HFFc6 (cell line): ENCODE data around the gene DPYD. TPM values are rescaled to one million over a fixed set of nuclear protein-coding genes. Genes with fewer than 3 reads are reported as not detected.

Source experiments
- DNase-seq: peaks from one replicate; pipeline ENCODE4 v3.0.0-alpha.2; 2018
- H3K27ac Mint-ChIP-seq: 2 replicates; pipeline ENCODE4 v1.8.0; 2020; ENCODE audit warnings: mild to moderate bottlenecking, mixed read lengths
- H3K27me3 Mint-ChIP-seq: 2 replicates; pipeline ENCODE4 v1.8.0; 2021; ENCODE audit warnings: mild to moderate bottlenecking, moderate library complexity, mixed read lengths; ENCODE audit not compliant: insufficient read depth
- H3K36me3 Mint-ChIP-seq: 2 replicates; pipeline ENCODE4 v1.8.0; 2021; ENCODE audit warnings: low read depth, mixed read lengths
- H3K4me1 Mint-ChIP-seq: 2 replicates; pipeline ENCODE4 v1.8.0; 2020; ENCODE audit warnings: low read depth, mixed read lengths
- H3K4me3 Mint-ChIP-seq: 2 replicates; pipeline ENCODE4 v1.8.0; 2020; ENCODE audit warnings: mild to moderate bottlenecking, moderate library complexity, mixed read lengths
- H3K9me3 Mint-ChIP-seq: 2 replicates; pipeline ENCODE4 v1.8.0; 2020; ENCODE audit warnings: mild to moderate bottlenecking, mixed read lengths
- total RNA-seq, 6 experiments: library from RNA; stranded (reverse); fragmentation: NEBNext Ultra II Directional; extraction: Animal tissue kit (Norgen Biotek cat#: 25700); gene quantifications; 2 replicates in 1 of 6; 3 replicates in 5 of 6; pipeline ENCODE4 v1.2.3, GENCODE V29; 2021
- TF ChIP-seq, protein P1 (sequence below): fragments of 200-600 bp; sonication (generic); IDR thresholded peaks from 2 replicates; pipeline ENCODE4 v1.5.0; 2021; ENCODE audit warnings: antibody characterized with exemption, mild to moderate bottlenecking

The DPYD gene
- total RNA-seq, 6 experiments from 2014 or later: 37.0 to 77.8 (median 67.9) TPM

DNA sequence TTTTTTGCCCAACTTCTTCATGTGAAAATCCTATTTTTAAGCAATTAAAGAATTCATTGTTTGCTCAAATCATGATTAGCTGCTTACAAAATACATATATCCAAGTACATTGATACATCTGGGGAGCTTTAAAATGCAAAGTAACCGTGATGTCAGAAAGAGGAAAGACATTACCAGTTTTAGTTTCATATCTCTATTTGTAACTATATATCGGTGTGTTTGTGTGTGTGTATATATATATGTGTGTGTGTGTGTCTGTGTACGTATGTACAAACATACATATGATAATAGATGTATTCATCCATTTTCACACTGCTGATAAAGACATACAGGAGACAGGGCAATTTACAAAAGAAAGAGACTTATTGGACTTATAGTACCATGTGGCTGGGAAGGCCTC lies 310.1 kb downstream of the DPYD start:
- Mint-ChIP-seq H3K36me3 (peaks cover 5% of the 10 kb centered on the region; the same call in 1 of the 2 replicates), H3K27me3 (no peaks in the 10 kb centered on the region; the same call in 1 of the 2 replicates), H3K9me3 (no peaks in the 10 kb centered on the region), H3K27ac (no peak overlapping the region), H3K4me3 (no peak overlapping the region), H3K4me1 (no peaks in the 10 kb centered on the region)
- DNase-seq: no peak
- TF ChIP-seq, protein P1, sequence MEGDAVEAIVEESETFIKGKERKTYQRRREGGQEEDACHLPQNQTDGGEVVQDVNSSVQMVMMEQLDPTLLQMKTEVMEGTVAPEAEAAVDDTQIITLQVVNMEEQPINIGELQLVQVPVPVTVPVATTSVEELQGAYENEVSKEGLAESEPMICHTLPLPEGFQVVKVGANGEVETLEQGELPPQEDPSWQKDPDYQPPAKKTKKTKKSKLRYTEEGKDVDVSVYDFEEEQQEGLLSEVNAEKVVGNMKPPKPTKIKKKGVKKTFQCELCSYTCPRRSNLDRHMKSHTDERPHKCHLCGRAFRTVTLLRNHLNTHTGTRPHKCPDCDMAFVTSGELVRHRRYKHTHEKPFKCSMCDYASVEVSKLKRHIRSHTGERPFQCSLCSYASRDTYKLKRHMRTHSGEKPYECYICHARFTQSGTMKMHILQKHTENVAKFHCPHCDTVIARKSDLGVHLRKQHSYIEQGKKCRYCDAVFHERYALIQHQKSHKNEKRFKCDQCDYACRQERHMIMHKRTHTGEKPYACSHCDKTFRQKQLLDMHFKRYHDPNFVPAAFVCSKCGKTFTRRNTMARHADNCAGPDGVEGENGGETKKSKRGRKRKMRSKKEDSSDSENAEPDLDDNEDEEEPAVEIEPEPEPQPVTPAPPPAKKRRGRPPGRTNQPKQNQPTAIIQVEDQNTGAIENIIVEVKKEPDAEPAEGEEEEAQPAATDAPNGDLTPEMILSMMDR: no peak

DNA sequence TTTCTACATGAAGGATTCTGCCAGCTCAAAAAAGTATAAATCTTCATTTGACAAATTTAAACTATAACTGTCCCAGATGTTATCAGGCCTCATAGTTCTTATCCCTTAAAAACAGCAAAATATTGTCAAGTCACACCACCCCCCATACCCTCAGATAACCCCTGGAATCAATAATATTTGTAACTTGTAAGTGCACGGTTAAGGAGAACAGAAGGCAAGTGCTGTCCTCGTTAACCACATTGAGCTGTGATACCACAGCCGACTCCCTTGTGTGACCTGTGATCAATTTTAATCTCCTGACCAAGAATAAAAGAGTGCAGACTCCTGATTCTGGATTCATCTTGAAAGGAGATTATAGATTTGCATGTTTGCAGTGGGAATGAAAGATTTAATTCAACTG lies 310.7 kb downstream of the DPYD start:
- no peak overlapping the region for H3K4me3 Mint-ChIP-seq
- H3K4me1 Mint-ChIP-seq: no peaks in the 10 kb centered on the region
- no peaks in the 10 kb centered on the region; the same call in 1 of the 2 replicates for H3K27me3 Mint-ChIP-seq
- no peaks in the 10 kb centered on the region for H3K9me3 Mint-ChIP-seq
- peaks cover 5% of the 10 kb centered on the region; the same call in 1 of the 2 replicates for H3K36me3 Mint-ChIP-seq
- no peak overlapping the region for H3K27ac Mint-ChIP-seq
- TF ChIP-seq, protein P1: no peak
- DNase-seq: no peak

DNA sequence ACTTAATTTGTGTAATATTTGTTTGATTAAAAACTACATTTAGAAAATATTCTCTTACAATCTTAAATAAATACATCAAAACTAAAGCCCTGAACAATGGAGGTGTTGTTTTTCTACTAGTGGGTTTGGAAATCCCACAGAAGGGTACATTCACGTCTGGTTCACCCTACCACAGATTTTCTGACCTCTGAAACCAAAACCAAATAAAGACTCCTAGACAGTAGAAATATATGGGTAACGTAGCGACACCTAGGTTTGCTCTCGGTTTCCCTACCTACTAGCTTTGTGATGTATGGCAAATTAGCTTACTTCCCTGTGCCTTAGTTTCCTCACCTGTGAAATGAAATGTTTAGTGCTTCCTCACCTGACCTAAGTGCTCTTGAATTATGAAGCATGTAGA lies 312.6 kb downstream of the DPYD start:
- no peak for DNase-seq
- TF ChIP-seq, protein P1: no peak
- Mint-ChIP-seq H3K9me3 (no peaks in the 10 kb centered on the region), H3K36me3 (peaks cover 5% of the 10 kb centered on the region; the same call in 1 of the 2 replicates), H3K27ac (no peak overlapping the region), H3K27me3 (no peaks in the 10 kb centered on the region; the same call in 1 of the 2 replicates), H3K4me1 (peaks cover 7% of the 10 kb centered on the region; the same call in 1 of the 2 replicates), H3K4me3 (no peak overlapping the region)

DNA sequence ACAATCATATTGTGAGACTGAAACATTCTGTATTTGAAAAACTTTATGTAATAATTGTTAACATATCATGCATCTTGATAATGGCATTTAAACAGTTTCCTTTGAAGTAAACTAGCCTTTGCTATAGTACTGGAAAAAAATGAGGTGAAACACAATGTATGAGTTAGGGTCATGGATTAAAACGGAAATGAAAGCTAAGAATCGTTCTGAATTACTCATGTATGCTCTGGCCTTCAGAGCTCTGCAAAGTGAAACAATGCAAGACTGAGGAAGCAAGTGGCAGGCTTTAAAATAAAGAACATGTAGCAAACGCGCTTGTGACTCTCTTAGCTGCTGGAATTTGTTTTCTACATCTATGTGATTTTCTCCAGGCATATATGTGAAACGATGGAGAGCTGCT lies 317.1 kb downstream of the DPYD start:
- TF ChIP-seq, protein P1: no peak
- H3K4me1 Mint-ChIP-seq: peaks cover 7% of the 10 kb centered on the region; the same call in 1 of the 2 replicates
- peak overlapping the region; percentile 38 for H3K4me3 Mint-ChIP-seq
- no peaks in the 10 kb centered on the region for H3K9me3 Mint-ChIP-seq
- no peaks in the 10 kb centered on the region; the same call in 1 of the 2 replicates for H3K27me3 Mint-ChIP-seq
- no peaks in the 10 kb centered on the region for H3K36me3 Mint-ChIP-seq
- H3K27ac Mint-ChIP-seq: peak overlapping the region; percentile 35; the same call in 1 of the 2 replicates
- no peak for DNase-seq

DNA sequence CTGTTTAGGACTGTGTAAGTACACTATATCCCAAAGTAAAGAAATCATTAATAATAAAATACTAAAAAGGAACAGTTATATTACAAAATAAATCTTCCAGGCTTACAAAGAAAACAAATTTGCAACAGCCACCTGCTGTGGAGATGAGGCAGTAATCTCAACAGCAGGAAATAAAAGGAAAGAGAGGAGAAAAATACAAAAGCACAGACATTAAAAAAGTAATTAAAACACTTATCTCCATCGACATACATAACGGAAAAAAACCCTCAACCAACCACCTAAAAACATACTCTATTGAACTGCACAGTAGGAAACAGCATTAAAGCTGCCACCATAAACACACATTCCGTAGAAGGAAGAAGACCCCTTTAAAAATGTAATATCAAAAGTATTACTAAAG lies 317.6 kb downstream of the DPYD start:
- H3K4me1 Mint-ChIP-seq: peaks cover 7% of the 10 kb centered on the region; the same call in 1 of the 2 replicates
- no peak for DNase-seq
- no peak overlapping the region for H3K4me3 Mint-ChIP-seq
- H3K27ac Mint-ChIP-seq: no peak overlapping the region
- no peaks in the 10 kb centered on the region; the same call in 1 of the 2 replicates for H3K27me3 Mint-ChIP-seq
- no peaks in the 10 kb centered on the region for H3K36me3 Mint-ChIP-seq
- H3K9me3 Mint-ChIP-seq: no peaks in the 10 kb centered on the region
- TF ChIP-seq, protein P1: no peak
